Kidney epithelial cell (primary cell): Measurements from ENCODE around the gene ESRRB. TPM values are rescaled to one million over a fixed set of nuclear protein-coding genes. Genes with fewer than 3 reads are reported as not detected.

Experiments
- DNase-seq: peaks from one replicate; pipeline ENCODE4 v3.0.0-alpha.2; 2010; ENCODE audit warnings: low read depth
- H3K27me3 ChIP-seq: 2 replicates; pipeline ENCODE4 v1.6.0; 2011; ENCODE audit warnings: low read length; ENCODE audit not compliant: control insufficient read depth, insufficient read depth
- H3K36me3 ChIP-seq: 2 replicates; pipeline ENCODE4 v1.5.1; 2011; ENCODE audit warnings: low read length; ENCODE audit not compliant: control insufficient read depth, insufficient read depth
- H3K4me3 ChIP-seq: 2 replicates; pipeline ENCODE4 v1.5.1; 2011; ENCODE audit warnings: low read depth, mild to moderate bottlenecking, control low read depth, low read length
- total RNA-seq: library from RNA; depleted of rRNA; stranded (reverse); fragments of >200 nt; gene quantifications from 2 replicates; pipeline ENCODE4 v1.2.3, GENCODE V29; 2015
- TF ChIP-seq, protein P1 (sequence below): IDR thresholded peaks from 2 replicates; pipeline ENCODE4 v1.5.1; 2011; ENCODE audit warnings: mild to moderate bottlenecking, moderate library complexity, low read length, control low read depth, inconsistent platforms; ENCODE audit not compliant: insufficient read depth, poor library complexity, severe bottlenecking

ESRRB gene
- total RNA-seq, 1 donor from 2014 or later = not detected

DNA sequence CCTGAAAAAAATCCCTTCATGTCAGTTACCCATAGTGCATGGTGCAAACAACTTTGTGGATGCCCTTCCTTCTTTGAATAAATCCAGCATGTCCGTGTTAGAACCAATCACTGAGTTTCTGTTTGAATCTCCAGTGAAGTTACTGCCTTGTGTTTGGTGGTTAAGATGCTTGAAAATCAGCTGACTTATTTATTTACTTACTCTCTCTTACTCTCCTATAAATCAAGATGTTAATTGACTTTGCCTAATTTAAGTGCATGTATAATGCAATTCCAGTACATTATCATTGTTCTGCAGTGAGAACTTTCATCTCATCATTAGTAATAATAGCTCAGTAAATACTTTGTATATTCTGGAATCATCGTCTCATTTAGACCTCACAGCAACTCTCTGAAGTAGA is 114.2 kb downstream of the ESRRB start:
- H3K4me3 ChIP-seq = no peak overlapping the region
- DNase-seq = no peak
- H3K27me3 ChIP-seq = peaks cover 6% of the 10 kb centered on the region
- no peaks in the 10 kb centered on the region for H3K36me3 ChIP-seq
- TF ChIP-seq, protein P1, sequence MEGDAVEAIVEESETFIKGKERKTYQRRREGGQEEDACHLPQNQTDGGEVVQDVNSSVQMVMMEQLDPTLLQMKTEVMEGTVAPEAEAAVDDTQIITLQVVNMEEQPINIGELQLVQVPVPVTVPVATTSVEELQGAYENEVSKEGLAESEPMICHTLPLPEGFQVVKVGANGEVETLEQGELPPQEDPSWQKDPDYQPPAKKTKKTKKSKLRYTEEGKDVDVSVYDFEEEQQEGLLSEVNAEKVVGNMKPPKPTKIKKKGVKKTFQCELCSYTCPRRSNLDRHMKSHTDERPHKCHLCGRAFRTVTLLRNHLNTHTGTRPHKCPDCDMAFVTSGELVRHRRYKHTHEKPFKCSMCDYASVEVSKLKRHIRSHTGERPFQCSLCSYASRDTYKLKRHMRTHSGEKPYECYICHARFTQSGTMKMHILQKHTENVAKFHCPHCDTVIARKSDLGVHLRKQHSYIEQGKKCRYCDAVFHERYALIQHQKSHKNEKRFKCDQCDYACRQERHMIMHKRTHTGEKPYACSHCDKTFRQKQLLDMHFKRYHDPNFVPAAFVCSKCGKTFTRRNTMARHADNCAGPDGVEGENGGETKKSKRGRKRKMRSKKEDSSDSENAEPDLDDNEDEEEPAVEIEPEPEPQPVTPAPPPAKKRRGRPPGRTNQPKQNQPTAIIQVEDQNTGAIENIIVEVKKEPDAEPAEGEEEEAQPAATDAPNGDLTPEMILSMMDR = no peak

GRCh38 chr14:76490735-76491134 is 114.8 kb downstream of the ESRRB start:
- H3K4me3 ChIP-seq = no peak overlapping the region
- TF ChIP-seq, protein P1 = no peak
- no peaks in the 10 kb centered on the region for H3K36me3 ChIP-seq
- DNase-seq = no peak
- peaks cover 6% of the 10 kb centered on the region for H3K27me3 ChIP-seq

DNA sequence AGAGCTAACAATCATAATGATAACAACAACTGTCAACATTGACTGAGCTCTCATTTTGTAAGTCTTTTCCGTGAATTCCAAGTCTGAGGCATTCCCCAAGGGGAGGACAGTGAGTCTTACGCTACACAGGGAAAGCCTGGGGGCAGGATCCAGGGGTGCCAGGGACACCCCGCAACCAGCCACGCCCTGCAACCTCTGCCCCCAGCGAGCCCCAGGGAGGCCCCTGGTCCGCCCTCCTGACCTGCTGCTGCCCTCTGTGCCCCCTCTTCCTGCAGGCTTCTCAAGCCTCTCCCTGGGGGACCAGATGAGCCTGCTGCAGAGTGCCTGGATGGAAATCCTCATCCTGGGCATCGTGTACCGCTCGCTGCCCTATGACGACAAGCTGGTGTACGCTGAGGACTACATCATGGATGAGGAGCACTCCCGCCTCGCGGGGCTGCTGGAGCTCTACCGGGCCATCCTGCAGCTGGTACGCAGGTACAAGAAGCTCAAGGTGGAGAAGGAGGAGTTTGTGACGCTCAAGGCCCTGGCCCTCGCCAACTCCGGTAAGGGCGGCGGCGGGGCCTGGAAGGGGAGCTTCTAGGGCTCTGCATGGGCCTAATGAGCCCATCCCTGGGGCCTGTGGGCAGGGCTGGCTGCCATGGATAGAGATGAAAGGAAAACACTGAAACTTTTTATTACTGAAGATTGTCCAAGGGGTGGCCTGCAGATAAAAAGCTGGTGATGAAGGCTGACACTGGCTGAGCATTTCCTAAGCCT is 115.4 kb downstream of the ESRRB start:
- peaks cover 10% of the 10 kb centered on the region for H3K27me3 ChIP-seq
- TF ChIP-seq, protein P1 = no peak

GRCh38 chr14:76495983-76496382 is 120.0 kb downstream of the ESRRB start:
- peaks cover 6% of the 10 kb centered on the region for H3K27me3 ChIP-seq
- TF ChIP-seq, protein P1 = no peak
- H3K4me3 ChIP-seq = no peak overlapping the region
- no peaks in the 10 kb centered on the region for H3K36me3 ChIP-seq
- DNase-seq = no peak

More for the DNA sequence above, 115.4 kb downstream of the ESRRB start:
- no peak for DNase-seq
- Histone ChIP-seq H3K36me3 (no peaks in the 10 kb centered on the region), H3K4me3 (no peak overlapping the region)

DNA sequence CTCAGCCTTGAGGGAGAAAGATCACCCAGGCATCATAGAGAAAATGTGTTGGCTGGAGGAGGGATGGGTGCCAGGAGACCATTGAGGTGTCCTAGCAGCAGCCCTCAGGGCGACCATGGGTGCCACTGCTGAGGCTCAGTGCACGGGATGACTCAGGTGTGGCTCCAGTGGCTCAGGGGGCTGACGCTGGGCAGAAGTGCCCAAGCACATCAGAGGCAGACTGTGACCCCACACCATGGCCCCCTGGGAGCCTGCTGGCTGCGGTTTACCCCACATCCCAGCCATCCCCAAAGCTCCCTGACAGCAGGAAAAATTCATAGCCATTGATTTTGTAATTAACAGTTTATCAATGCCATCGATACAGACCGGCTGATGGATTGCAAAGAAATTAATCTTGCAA is 120.7 kb downstream of the ESRRB start:
- TF ChIP-seq, protein P1 = no peak
- no peak overlapping the region for H3K4me3 ChIP-seq
- H3K36me3 ChIP-seq = no peaks in the 10 kb centered on the region
- no peak for DNase-seq
- peaks cover 6% of the 10 kb centered on the region for H3K27me3 ChIP-seq
